HepG2 (cell line): ENCODE data around the gene TMEM190. TPM values are rescaled to one million over a fixed set of nuclear protein-coding genes. Genes with fewer than 3 reads are reported as not detected.

Experiments used
- ATAC-seq: fragments of 200-7000 bp; cut with Tn5 transposase; 3 replicates; pipeline ENCODE4 v1.9.1; 2020; ENCODE audit warnings: mild to moderate bottlenecking, moderate library complexity
- BruUV-seq: library from RNA; stranded (reverse); fragments of 400-500 nt; replicated peaks from 2 replicates; lab custom pipeline; 2021; lab: Mats Ljungman, UMichigan
- CTCF ChIA-PET: fragments of 300-600 bp; formaldehyde crosslinking; extraction: SDS; loops from one replicate; lab custom pipeline; 2021; ENCODE audit warnings: low total read pairs, inconsistent platforms, low intra/inter-chr PET ratio; lab: Yijun Ruan, JAX
- POLR2A ChIA-PET: fragments of 350-600 bp; sonication (Branson Sonifier 250); formaldehyde crosslinking; loops from one replicate; lab custom pipeline; 2020; ENCODE audit warnings: antibody characterized with exemption, inconsistent platforms; lab: Yijun Ruan, JAX
- DNase-seq: peaks from one replicate; pipeline ENCODE4 v3.0.0-alpha.2; 2015; ENCODE audit warnings: low spot score
- FAIRE-seq: peaks from 3 replicates; lab custom pipeline; 2011; peaks lifted over from hg19 to GRCh38; lab: Jason Lieb, UNC
- H2AFZ ChIP-seq: one replicate; pipeline ENCODE4 v1.6.1; 2011; ENCODE audit warnings: low read length, inconsistent platforms
- H3K27ac ChIP-seq: fragments of 300-600 bp; 3 replicates; pipeline ENCODE4 v1.8.0; 2011; ENCODE audit warnings: mixed run types, mild to moderate bottlenecking, mixed read lengths, low read length, inconsistent platforms; ENCODE audit not compliant: insufficient read depth; ENCODE audit errors: extremely low read length
- H3K27me3 ChIP-seq, 2 experiments: fragments of 200-600 bp in 1 of 2; 2 replicates in 1 of 2; 3 replicates in 1 of 2; pipeline versions ENCODE4 v1.6.0 to v1.8.0; 2011; ENCODE audit warnings: low read length in 2 of 2, mild to moderate bottlenecking in 2 of 2, moderate library complexity in 2 of 2, inconsistent platforms in 1 of 2; ENCODE audit not compliant: insufficient read depth in 2 of 2, control insufficient read depth in 1 of 2
- H3K36me3 ChIP-seq, 2 experiments: fragments of 200-600 bp in 1 of 2; replicated peaks in 1 of 2; 2 replicates in 1 of 2; 3 replicates in 1 of 2; pipeline versions ENCODE4 v1.5.1 to v1.8.0; 2011; ENCODE audit warnings: low read length in 2 of 2, inconsistent platforms in 1 of 2; ENCODE audit not compliant: insufficient read depth in 2 of 2, control insufficient read depth in 1 of 2
- H3K4me1 ChIP-seq: 2 replicates; pipeline ENCODE4 v1.5.1; 2012; ENCODE audit warnings: low read length, inconsistent platforms; ENCODE audit not compliant: insufficient read depth
- H3K4me2 ChIP-seq: 2 replicates; pipeline ENCODE4 v1.6.0; 2011; ENCODE audit warnings: low read depth, low read length, inconsistent platforms
- H3K4me3 ChIP-seq, 3 experiments: fragments of 200-600 bp in 1 of 3; sonication (generic), shearing (Covaris generic) in 1 of 3; replicated peaks in 1 of 3; 2 replicates each; pipeline ENCODE4 v1.5.1; 2011 to 2016; ENCODE audit warnings: low read length in 3 of 3, inconsistent platforms in 2 of 3, low read depth in 2 of 3, mild to moderate bottlenecking in 2 of 3, control low read depth in 1 of 3, mixed read lengths in 1 of 3; ENCODE audit not compliant: insufficient read depth in 1 of 3
- H3K79me2 ChIP-seq: one replicate; pipeline ENCODE4 v1.6.1; 2011; ENCODE audit warnings: low read length, inconsistent platforms; ENCODE audit not compliant: insufficient read depth
- H3K9ac ChIP-seq: 2 replicates; pipeline ENCODE4 v1.6.0; 2011; ENCODE audit warnings: mild to moderate bottlenecking, low read depth, low read length, inconsistent platforms; ENCODE audit not compliant: insufficient read depth
- H3K9me3 ChIP-seq: 2 replicates; pipeline ENCODE4 v1.5.1; 2012; ENCODE audit warnings: mild to moderate bottlenecking, low read length
- H4K20me1 ChIP-seq: 2 replicates; pipeline ENCODE4 v1.6.0; 2011; ENCODE audit warnings: inconsistent platforms, mild to moderate bottlenecking, low read length, moderate library complexity; ENCODE audit not compliant: insufficient read depth
- CEBPB ChIP-seq: IDR thresholded peaks from 2 replicates; pipeline ENCODE4 v1.6.1; 2011; ENCODE audit warnings: low read depth, low read length, improper control_type of control experiment, borderline replicate concordance
- CEBPG ChIP-seq: IDR thresholded peaks from 2 replicates; pipeline ENCODE4 v1.6.1; 2016
- MAFK ChIP-seq, 2 experiments: IDR thresholded peaks in 1 of 2; conservative IDR thresholded peaks in 1 of 2; 2 replicates each; pipeline ENCODE4 v1.6.1; 2011; ENCODE audit warnings: improper control_type of control experiment in 2 of 2, low read length in 2 of 2
- PAWR ChIP-seq: sonication (generic); formaldehyde crosslinking; IDR thresholded peaks from 2 replicates; pipeline ENCODE4 v1.4.0; 2020; ENCODE audit warnings: missing genetic modification reagents, mild to moderate bottlenecking, borderline replicate concordance
- POLR2G ChIP-seq: fragments of 200-400 bp; formaldehyde crosslinking; IDR thresholded peaks from 2 replicates; pipeline ENCODE4 v1.6.1; 2018; ENCODE audit warnings: mild to moderate bottlenecking, low read depth, low read length, moderate library complexity
- ZMYM3 ChIP-seq: sonication (generic); formaldehyde crosslinking; IDR thresholded peaks from 2 replicates; pipeline ENCODE4 v1.5.1; 2020; ENCODE audit warnings: mild to moderate bottlenecking, missing genetic modification reagents
- ZNF121 ChIP-seq: sonication (generic); formaldehyde crosslinking; IDR thresholded peaks from 2 replicates; pipeline ENCODE4 v1.5.0; 2020; ENCODE audit warnings: mild to moderate bottlenecking, missing genetic modification reagents
- ZNF234 ChIP-seq: sonication (generic); formaldehyde crosslinking; conservative IDR thresholded peaks from 2 replicates; pipeline ENCODE4 v1.5.1; 2020; ENCODE audit warnings: mild to moderate bottlenecking, missing genetic modification reagents
- ZNF703 ChIP-seq: sonication (generic); formaldehyde crosslinking; IDR thresholded peaks from 2 replicates; pipeline ENCODE4 v1.5.1; 2020; ENCODE audit warnings: missing genetic modification reagents, mild to moderate bottlenecking, moderate library complexity, borderline replicate concordance
- ZNF782 ChIP-seq: sonication (generic); formaldehyde crosslinking; IDR thresholded peaks from 2 replicates; pipeline ENCODE4 v1.4.0; 2020; ENCODE audit warnings: missing genetic modification reagents, mild to moderate bottlenecking, borderline replicate concordance
- WGBS: methylation state at CpG from one replicate; pipeline ENCODE4 v1.1.6; 2017; ENCODE audit warnings: low lambda C conversion rate; 5-methylcytosine and 5-hydroxymethylcytosine counted together
- in situ Hi-C: cut with HindIII; loops from 2 replicates; pipeline ENCODE4 v1.10.0; 2017; ENCODE audit warnings: low pct_unique_long_range_greater_than_20kb; ENCODE audit not compliant: extremely low pct_ligation_motif_present
- intact Hi-C: fragments of 100-400 bp; cut with micrococcal nuclease; formaldehyde crosslinking; loops from one replicate; pipeline ENCODE4 v1.10.0; 2022; ENCODE audit not compliant: unreplicated experiment
- polyA plus RNA-seq, 8 experiments: library from polyadenylated mRNA; depleted of rRNA in 3 of 8; stranded (reverse) in 7 of 8; unstranded in 1 of 8; fragments of >200 nt; fragmentation: Illumina TruSeq in 4 of 8; extraction: Trizol in 4 of 8; gene quantifications; 2 replicates each; pipeline versions ENCODE4 v1.2.1 to v1.2.3, GENCODE V29; 2011 to 2016; ENCODE audit warnings: low read depth in 4 of 8, missing spikeins in 1 of 8, mixed read lengths in 1 of 8; ENCODE audit not compliant: insufficient read depth in 1 of 8
- total RNA-seq, 5 experiments: library from RNA; depleted of rRNA; stranded (reverse); fragments of >200 nt; fragmentation: Illumina TruSeq; extraction: Trizol; gene quantifications; 2 replicates each; pipeline ENCODE4 v1.2.3, GENCODE V29; 2016; ENCODE audit warnings: low read depth in 1 of 5

The TMEM190 gene
- total and polyA plus RNA-seq, 2 of the 13 experiments (the other 11 are each of a cell fraction or from before 2014, with no cell fraction given): 0.35 to 0.83 TPM

GRCh38 chr19:55391191-55391670 lies 14.6 kb downstream of the TMEM190 start (continued):
- 0 out of 2 replicates have a peak, but pooled peaks have one; percentile 36 for TF ChIP-seq POLR2G
- no peak for TF ChIP-seq PAWR (CRISPR knock-in tag)
- no peak for TF ChIP-seq ZNF782 (CRISPR knock-in tag)
- no peak for TF ChIP-seq MAFK (conservative IDR thresholded peaks at IDR 0.05 in 1 of 2, IDR thresholded peaks at IDR 0.05 in 1 of 2; ENCODE audit: low read length in 2 of 2)
- peak; percentile 67; the same call in 1 of the 2 replicates for TF ChIP-seq ZMYM3 (CRISPR knock-in tag)
- TF ChIP-seq ZNF234 (CRISPR knock-in tag): no peak

GRCh38 chr19:55391702-55392615 lies 15.3 kb downstream of the TMEM190 start:
- Histone ChIP-seq H3K4me3 (no peak overlapping the region), H4K20me1 (peaks cover 36% of the 10 kb centered on the region), H3K36me3 (peaks cover 16 to 31% of the 10 kb centered on the region in 2 experiments), H2AFZ (no peak overlapping the region), H3K4me1 (peaks cover 53% of the 10 kb centered on the region), H3K27me3 (no peaks in the 10 kb centered on the region), H3K27ac (peak overlapping the region; percentile 22), H3K9ac (no peak overlapping the region), H3K9me3 (no peaks in the 10 kb centered on the region), H3K79me2 (peaks cover 15% of the 10 kb centered on the region), H3K4me2 (no peak overlapping the region)
- no peak for FAIRE-seq
- in situ Hi-C loops: no loop called here
- no TSS peak for BruUV-seq
- ChIA-PET POLR2A (interaction anchor here (1.3 to 9.7 kb wide), 2 partner anchors 15 to 53 kb away, joined by 3 to 62 read pairs; partner anchors contain the start of gene UBE2S), CTCF (no interaction called here)
- DNase-seq: no peak
- WGBS: 82% methylated on average over 18 of the region's 18 CpGs
- peak; percentile 54; the same call in 1 of the 2 replicates for TF ChIP-seq CEBPB
- TF ChIP-seq ZNF703 (CRISPR knock-in tag): no peak
- 0 out of 2 replicates have a peak, but pooled peaks have one; percentile 2 for TF ChIP-seq ZMYM3 (CRISPR knock-in tag)
- TF ChIP-seq CEBPG (CRISPR knock-in tag): peak; percentile 31; the same call in 1 of the 2 replicates
- 0 out of 2 replicates have a peak, but pooled peaks have one; percentile 31 for TF ChIP-seq ZNF121 (CRISPR knock-in tag)
- TF ChIP-seq, all 625 proteins: peak for 4
- intact Hi-C loops: no loop called here
- ATAC-seq: no peak
